Fibroblast of skin of abdomen (primary cell): ENCODE data around the gene CMTR2. TPM values are rescaled to one million over a fixed set of nuclear protein-coding genes. Genes with fewer than 3 reads are reported as not detected.
A peak's percentile ranks its signal among the peaks of the same experiment; 100 is the strongest.
"Not testable (repeated sequence)": the region's sequence is repeated elsewhere in the genome, so short reads cannot be mapped to it uniquely, and the experiment has no call there.

Experiments
- DNase-seq: peaks from one replicate; pipeline ENCODE4 v3.0.0-alpha.2; 2013
- polyA plus RNA-seq, 2 experiments: library from polyadenylated mRNA; unstranded; fragments of 120-200 nt; gene quantifications; one replicate each; pipeline ENCODE4 v1.2.1, GENCODE V29; 2013; ENCODE audit not compliant: insufficient read length in 2 of 2

The CMTR2 gene
- 17.2 TPM for polyA plus RNA-seq (2013, experiment 1 of 2; ENCODE audit: insufficient read length)
- 17.8 TPM for polyA plus RNA-seq (2013, experiment 2 of 2; ENCODE audit: insufficient read length)

GRCh38 chr16:71288890-71289731 lies at the start of gene CMTR2:
Gene CMTR2, minus strand, starts transcription at chr16:71289402. Its CDS starts 3,482 bp downstream, at chr16:71285920.
- peak; percentile 97 for DNase-seq

GRCh38 chr16:71338632-71339031 lies 49.4 kb upstream of the CMTR2 start:
- no peak for DNase-seq

- DNase-seq, result no peak
These were observed 49.0 kb upstream of the CMTR2 start for GRCh38 chr16:71338193-71338592.

- no peak for DNase-seq
These were observed 48.4 kb upstream of the CMTR2 start for GRCh38 chr16:71337631-71338030.

- no peak for DNase-seq
These were observed 38.9 kb upstream of the CMTR2 start for GRCh38 chr16:71328151-71328550.

GRCh38 chr16:71327720-71328119 lies 38.5 kb upstream of the CMTR2 start:
- no peak for DNase-seq

GRCh38 chr16:71319999-71320398 lies 30.8 kb upstream of the CMTR2 start:
- DNase-seq, result no peak

- DNase-seq, result no peak
These were observed 26.1 kb upstream of the CMTR2 start for GRCh38 chr16:71315269-71315668.

GRCh38 chr16:71313591-71313990 lies 24.4 kb upstream of the CMTR2 start:
- DNase-seq, result not testable (repeated sequence)

GRCh38 chr16:71311553-71312158 lies 22.5 kb upstream of the CMTR2 start:
- DNase-seq, result no peak

GRCh38 chr16:71303938-71304337 lies 14.7 kb upstream of the CMTR2 start:
- DNase-seq, result no peak

GRCh38 chr16:71297341-71297634 lies 8.1 kb upstream of the CMTR2 start:
- DNase-seq, result no peak

GRCh38 chr16:71296584-71297340 lies 7.6 kb upstream of the CMTR2 start:
- DNase-seq, result no peak

GRCh38 chr16:71295950-71296349 lies 6.7 kb upstream of the CMTR2 start:
- DNase-seq, result no peak

- DNase-seq, result peak; percentile 47
These were observed 4.7 kb upstream of the CMTR2 start for GRCh38 chr16:71293919-71294318.

GRCh38 chr16:71292095-71292494 lies 2.9 kb upstream of the CMTR2 start:
- not testable (repeated sequence) for DNase-seq

GRCh38 chr16:71289732-71290062 lies 495 bp upstream of the CMTR2 start:
- no peak for DNase-seq

- DNase-seq, result no peak
These were observed 672 bp downstream of the CMTR2 start for GRCh38 chr16:71288570-71288889.

GRCh38 chr16:71287911-71288310 lies 1.3 kb downstream of the CMTR2 start:
- no peak for DNase-seq

GRCh38 chr16:71287454-71287853 lies 1.7 kb downstream of the CMTR2 start:
- no peak for DNase-seq

GRCh38 chr16:71283612-71284011 lies 5.6 kb downstream of the CMTR2 start:
- no peak for DNase-seq

GRCh38 chr16:71282943-71283342 lies 6.3 kb downstream of the CMTR2 start:
- no peak for DNase-seq

- no peak for DNase-seq
These were observed 12.4 kb downstream of the CMTR2 start for GRCh38 chr16:71276589-71277334.
